HCT116 (cell line): ENCODE measurements around the gene FAM118A. TPM values are rescaled to one million over a fixed set of nuclear protein-coding genes. Genes with fewer than 3 reads are reported as not detected.

ENCODE experiments used
- ATAC-seq: fragments of 200-7000 bp; cut with Tn5 transposase; 2 replicates; pipeline ENCODE4 v1.9.1; 2020; ENCODE audit warnings: mild to moderate bottlenecking, moderate library complexity
- BruUV-seq: library from RNA; stranded (reverse); fragments of 400-500 nt; replicated peaks from 2 replicates; lab custom pipeline; 2021; lab: Mats Ljungman, UMichigan
- CTCF ChIA-PET: fragments of 300-600 bp; sonication (Branson Sonifier 250); formaldehyde crosslinking; loops from one replicate; lab custom pipeline; 2021; ENCODE audit warnings: antibody characterized with exemption; lab: Charles Lee
- POLR2A ChIA-PET: fragments of 300-600, 350-600 bp; sonication (Branson Sonifier 250); formaldehyde crosslinking; loops from one replicate; lab custom pipeline; 2021; ENCODE audit warnings: antibody characterized with exemption; lab: Charles Lee
- RAD21 ChIA-PET, 2 experiments: fragments of 300-600 bp; sonication (Branson Sonifier 250); formaldehyde crosslinking; loops; one replicate each; lab custom pipeline; 2023; ENCODE audit warnings: low total read pairs in 2 of 2; ENCODE audit not compliant: uncharacterized antibody in 2 of 2, unreplicated experiment in 2 of 2, low non-redundant PET in 1 of 2; lab: Charles Lee
- DNase-seq: peaks from one replicate; pipeline ENCODE4 v3.0.0-alpha.2; 2010; ENCODE audit warnings: low read depth, low spot score
- H2AFZ ChIP-seq: fragments of 200-600 bp; shearing (Covaris generic), sonication (generic); 2 replicates; pipeline ENCODE4 v1.6.1; 2017; ENCODE audit warnings: low read depth, mixed run types, mixed read lengths, antibody characterized with exemption, low read length; ENCODE audit not compliant: poor library complexity, severe bottlenecking
- H3K27ac ChIP-seq: 2 replicates; pipeline ENCODE4 v1.5.1; 2012; ENCODE audit warnings: low read depth, low read length
- H3K27me3 ChIP-seq: fragments of 200-600 bp; sonication (generic); 2 replicates; pipeline ENCODE4 v1.6.1; 2016; ENCODE audit warnings: mixed run types, low read length, mixed read lengths; ENCODE audit not compliant: insufficient read depth
- H3K36me3 ChIP-seq, 2 experiments: fragments of 200-500 bp in 1 of 2; fragments of 200-600 bp in 1 of 2; sonication (Bioruptor generic) in 1 of 2; sonication (generic) in 1 of 2; 2 replicates each; pipeline versions ENCODE4 v1.5.1 to v1.6.1; 2014 to 2016; ENCODE audit warnings: low read length in 2 of 2, inconsistent platforms in 1 of 2, mixed read lengths in 1 of 2, mixed run types in 1 of 2; ENCODE audit not compliant: insufficient read depth in 2 of 2, control insufficient read depth in 1 of 2
- H3K4me1 ChIP-seq, 2 experiments: fragments of 200-600 bp in 1 of 2; sonication (generic) in 1 of 2; 2 replicates each; pipeline versions ENCODE4 v1.5.1 to v1.6.1; 2012 to 2017; ENCODE audit warnings: low read length in 2 of 2, inconsistent platforms in 1 of 2, mild to moderate bottlenecking in 1 of 2, mixed read lengths in 1 of 2, mixed run types in 1 of 2, moderate library complexity in 1 of 2; ENCODE audit not compliant: insufficient read depth in 2 of 2, control insufficient read depth in 1 of 2
- H3K4me2 ChIP-seq: fragments of 200-600 bp; sonication (generic); 2 replicates; pipeline ENCODE4 v1.6.1; 2017; ENCODE audit warnings: mixed run types, low read length, mixed read lengths
- H3K4me3 ChIP-seq, 2 experiments: fragments of 200-600 bp in 1 of 2; sonication (generic) in 1 of 2; replicated peaks in 1 of 2; 2 replicates each; pipeline ENCODE4 v1.5.1; 2011 to 2016; ENCODE audit warnings: low read length in 2 of 2, control low read depth in 1 of 2, low read depth in 1 of 2, mild to moderate bottlenecking in 1 of 2, mixed read lengths in 1 of 2, mixed run types in 1 of 2
- H3K79me2 ChIP-seq: fragments of 200-600 bp; sonication (generic); 2 replicates; pipeline ENCODE4 v1.6.1; 2017; ENCODE audit warnings: mild to moderate bottlenecking, mixed run types, low read length, moderate library complexity, mixed read lengths; ENCODE audit not compliant: insufficient read depth
- H3K9ac ChIP-seq: fragments of 200-600 bp; sonication (generic); 2 replicates; pipeline ENCODE4 v1.6.1; 2016; ENCODE audit warnings: low read length, mixed read lengths
- H3K9me2 ChIP-seq: fragments of 200-600 bp; sonication (generic), shearing (Covaris generic); 2 replicates; pipeline ENCODE4 v1.6.1; 2017; ENCODE audit warnings: mixed run types, mild to moderate bottlenecking, moderate library complexity; ENCODE audit not compliant: insufficient read depth
- H3K9me3 ChIP-seq, 2 experiments: fragments of 200-500 bp in 1 of 2; fragments of 200-600 bp in 1 of 2; sonication (Bioruptor generic) in 1 of 2; sonication (generic) in 1 of 2; 2 replicates each; pipeline ENCODE4 v1.6.1; 2014 to 2017; ENCODE audit warnings: low read length in 2 of 2, mixed read lengths in 2 of 2, inconsistent platforms in 1 of 2, low read depth in 1 of 2, mild to moderate bottlenecking in 1 of 2, mixed run types in 1 of 2, moderate library complexity in 1 of 2; ENCODE audit not compliant: control insufficient read depth in 1 of 2, insufficient read depth in 1 of 2
- H4K20me1 ChIP-seq: fragments of 200-600 bp; sonication (generic), shearing (Covaris generic); 2 replicates; pipeline ENCODE4 v1.6.1; 2017; ENCODE audit warnings: mixed run types, mild to moderate bottlenecking, moderate library complexity; ENCODE audit not compliant: insufficient read depth
- CBX3 ChIP-seq: IDR thresholded peaks from 2 replicates; pipeline ENCODE4 v1.6.1; 2012; ENCODE audit warnings: low read depth
- EZH2 ChIP-seq: fragments of 200-600 bp; sonication (generic); IDR thresholded peaks from 2 replicates; pipeline ENCODE4 v1.6.1; 2017; ENCODE audit warnings: antibody characterized with exemption, mixed run types
- FOSL1 ChIP-seq: IDR thresholded peaks from 2 replicates; pipeline ENCODE4 v1.6.1; 2012; ENCODE audit warnings: low read depth
- POLR2AphosphoS5 ChIP-seq: IDR thresholded peaks from 2 replicates; pipeline ENCODE4 v1.6.1; 2011; ENCODE audit warnings: mild to moderate bottlenecking, low read depth, low read length, moderate library complexity
- RAD21 ChIP-seq: IDR thresholded peaks from 2 replicates; pipeline ENCODE4 v1.6.1; 2012; ENCODE audit warnings: low read depth, mild to moderate bottlenecking
- SIN3A ChIP-seq: IDR thresholded peaks from 2 replicates; pipeline ENCODE4 v1.6.1; 2012; ENCODE audit warnings: low read depth
- SP1 ChIP-seq: IDR thresholded peaks from 2 replicates; pipeline ENCODE4 v1.6.1; 2012; ENCODE audit warnings: low read depth
- TCF7L2 ChIP-seq: IDR thresholded peaks from 2 replicates; pipeline ENCODE4 v1.7.0; 2011; ENCODE audit warnings: borderline replicate concordance, inconsistent platforms; ENCODE audit not compliant: insufficient read depth, insufficient read length; ENCODE audit errors: extremely low read depth
- ZFX ChIP-seq: fragments of 450-650 bp; IDR thresholded peaks from 2 replicates; pipeline ENCODE4 v1.6.1; 2017
- intact Hi-C: fragments of 100-400 bp; cut with micrococcal nuclease; formaldehyde crosslinking; loops from 2 replicates; pipeline ENCODE4 v1.10.0; 2022
- total RNA-seq: library from RNA; stranded (reverse); gene quantifications from one replicate; pipeline ENCODE4 v1.2.1, GENCODE V29; 2021; ENCODE audit not compliant: unreplicated experiment
- TF ChIP-seq, protein P1 (sequence below), 3 experiments: fragments of 200-600 bp in 1 of 3; sonication (generic) in 1 of 3; IDR thresholded peaks in 2 of 3; conservative IDR thresholded peaks in 1 of 3; 2 replicates each; pipeline ENCODE4 v1.5.1; 2012 to 2017; ENCODE audit warnings: low read depth in 2 of 3, low read length in 2 of 3, antibody characterized with exemption in 1 of 3, borderline replicate concordance in 1 of 3, control low read depth in 1 of 3, mild to moderate bottlenecking in 1 of 3, mixed read lengths in 1 of 3, mixed run types in 1 of 3, moderate library complexity in 1 of 3; ENCODE audit not compliant: insufficient read depth in 1 of 3
- TF ChIP-seq, protein P2 (sequence below): IDR thresholded peaks from 2 replicates; pipeline ENCODE4 v1.6.1; 2011; ENCODE audit warnings: mild to moderate bottlenecking, low read length, moderate library complexity; ENCODE audit not compliant: insufficient replicate concordance; ENCODE audit errors: extremely low read depth
- TF ChIP-seq, protein P3 (sequence below): IDR thresholded peaks from 2 replicates; pipeline ENCODE4 v1.6.1; 2012; ENCODE audit warnings: low read depth

The FAM118A gene
- total RNA-seq, 1 experiment from 2014 or later: 43.2 TPM

DNA sequence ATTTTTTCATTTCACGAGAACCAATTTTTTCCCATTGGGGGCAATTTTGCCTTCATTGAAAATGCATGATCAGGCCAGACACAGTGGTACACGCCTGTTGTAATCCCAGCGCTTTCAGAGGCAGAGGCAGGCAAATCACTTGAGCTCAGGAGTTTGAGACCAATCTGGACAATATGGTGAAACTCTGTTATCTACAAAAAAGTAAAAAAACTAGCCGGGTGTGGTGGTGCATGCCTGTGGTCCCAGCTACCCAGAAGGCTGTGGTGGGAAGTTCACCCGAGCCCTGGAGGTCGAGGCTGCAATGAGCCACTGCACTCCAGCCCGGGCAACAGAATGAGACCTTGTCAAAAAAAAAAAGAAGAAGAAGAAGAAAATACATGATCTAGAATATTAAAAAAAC, 44.2 kb upstream of the FAM118A start:
- Histone ChIP-seq H3K79me2 (no peaks in the 10 kb centered on the region), H3K27me3 (no peaks in the 10 kb centered on the region), H3K9me3 (no peaks in the 10 kb centered on the region), H3K4me2 (no peak overlapping the region), H2AFZ (no peak overlapping the region), H3K9me2 (no peaks in the 10 kb centered on the region), H3K27ac (no peak overlapping the region), H3K4me1 (peaks cover 14 to 25% of the 10 kb centered on the region in 2 experiments), H3K36me3 (no peaks in the 10 kb centered on the region), H3K4me3 (no peak overlapping the region), H4K20me1 (no peaks in the 10 kb centered on the region), H3K9ac (no peak overlapping the region)
- no TSS peak for BruUV-seq
- ChIA-PET RAD21 (no interaction called here), CTCF (no interaction called here), POLR2A (interaction anchor here (1.6 kb wide), 1 partner anchor 19 kb away, joined by 4 read pairs; no protein-coding TSS in a partner anchor)
- DNase-seq (no peak), ATAC-seq (no peak)
- no peak for TF ChIP-seq ZFX
- TF ChIP-seq CBX3: no peak
- TF ChIP-seq POLR2AphosphoS5: no peak
- no peak for TF ChIP-seq SIN3A
- TF ChIP-seq, protein P1, sequence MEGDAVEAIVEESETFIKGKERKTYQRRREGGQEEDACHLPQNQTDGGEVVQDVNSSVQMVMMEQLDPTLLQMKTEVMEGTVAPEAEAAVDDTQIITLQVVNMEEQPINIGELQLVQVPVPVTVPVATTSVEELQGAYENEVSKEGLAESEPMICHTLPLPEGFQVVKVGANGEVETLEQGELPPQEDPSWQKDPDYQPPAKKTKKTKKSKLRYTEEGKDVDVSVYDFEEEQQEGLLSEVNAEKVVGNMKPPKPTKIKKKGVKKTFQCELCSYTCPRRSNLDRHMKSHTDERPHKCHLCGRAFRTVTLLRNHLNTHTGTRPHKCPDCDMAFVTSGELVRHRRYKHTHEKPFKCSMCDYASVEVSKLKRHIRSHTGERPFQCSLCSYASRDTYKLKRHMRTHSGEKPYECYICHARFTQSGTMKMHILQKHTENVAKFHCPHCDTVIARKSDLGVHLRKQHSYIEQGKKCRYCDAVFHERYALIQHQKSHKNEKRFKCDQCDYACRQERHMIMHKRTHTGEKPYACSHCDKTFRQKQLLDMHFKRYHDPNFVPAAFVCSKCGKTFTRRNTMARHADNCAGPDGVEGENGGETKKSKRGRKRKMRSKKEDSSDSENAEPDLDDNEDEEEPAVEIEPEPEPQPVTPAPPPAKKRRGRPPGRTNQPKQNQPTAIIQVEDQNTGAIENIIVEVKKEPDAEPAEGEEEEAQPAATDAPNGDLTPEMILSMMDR (IDR thresholded peaks at IDR 0.05 in 2 of 3, conservative IDR thresholded peaks at IDR 0.05 in 1 of 3; ENCODE audit: borderline replicate concordance in 1 of 3, insufficient read depth in 1 of 3, low read depth in 2 of 3, low read length in 2 of 3): no peak
- no peak for TF ChIP-seq EZH2
- no peak for TF ChIP-seq FOSL1
- TF ChIP-seq, protein P2, sequence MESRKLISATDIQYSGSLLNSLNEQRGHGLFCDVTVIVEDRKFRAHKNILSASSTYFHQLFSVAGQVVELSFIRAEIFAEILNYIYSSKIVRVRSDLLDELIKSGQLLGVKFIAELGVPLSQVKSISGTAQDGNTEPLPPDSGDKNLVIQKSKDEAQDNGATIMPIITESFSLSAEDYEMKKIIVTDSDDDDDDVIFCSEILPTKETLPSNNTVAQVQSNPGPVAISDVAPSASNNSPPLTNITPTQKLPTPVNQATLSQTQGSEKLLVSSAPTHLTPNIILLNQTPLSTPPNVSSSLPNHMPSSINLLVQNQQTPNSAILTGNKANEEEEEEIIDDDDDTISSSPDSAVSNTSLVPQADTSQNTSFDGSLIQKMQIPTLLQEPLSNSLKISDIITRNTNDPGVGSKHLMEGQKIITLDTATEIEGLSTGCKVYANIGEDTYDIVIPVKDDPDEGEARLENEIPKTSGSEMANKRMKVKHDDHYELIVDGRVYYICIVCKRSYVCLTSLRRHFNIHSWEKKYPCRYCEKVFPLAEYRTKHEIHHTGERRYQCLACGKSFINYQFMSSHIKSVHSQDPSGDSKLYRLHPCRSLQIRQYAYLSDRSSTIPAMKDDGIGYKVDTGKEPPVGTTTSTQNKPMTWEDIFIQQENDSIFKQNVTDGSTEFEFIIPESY: no peak
- TF ChIP-seq TCF7L2: no peak
- TF ChIP-seq SP1: no peak
- TF ChIP-seq, protein P3, sequence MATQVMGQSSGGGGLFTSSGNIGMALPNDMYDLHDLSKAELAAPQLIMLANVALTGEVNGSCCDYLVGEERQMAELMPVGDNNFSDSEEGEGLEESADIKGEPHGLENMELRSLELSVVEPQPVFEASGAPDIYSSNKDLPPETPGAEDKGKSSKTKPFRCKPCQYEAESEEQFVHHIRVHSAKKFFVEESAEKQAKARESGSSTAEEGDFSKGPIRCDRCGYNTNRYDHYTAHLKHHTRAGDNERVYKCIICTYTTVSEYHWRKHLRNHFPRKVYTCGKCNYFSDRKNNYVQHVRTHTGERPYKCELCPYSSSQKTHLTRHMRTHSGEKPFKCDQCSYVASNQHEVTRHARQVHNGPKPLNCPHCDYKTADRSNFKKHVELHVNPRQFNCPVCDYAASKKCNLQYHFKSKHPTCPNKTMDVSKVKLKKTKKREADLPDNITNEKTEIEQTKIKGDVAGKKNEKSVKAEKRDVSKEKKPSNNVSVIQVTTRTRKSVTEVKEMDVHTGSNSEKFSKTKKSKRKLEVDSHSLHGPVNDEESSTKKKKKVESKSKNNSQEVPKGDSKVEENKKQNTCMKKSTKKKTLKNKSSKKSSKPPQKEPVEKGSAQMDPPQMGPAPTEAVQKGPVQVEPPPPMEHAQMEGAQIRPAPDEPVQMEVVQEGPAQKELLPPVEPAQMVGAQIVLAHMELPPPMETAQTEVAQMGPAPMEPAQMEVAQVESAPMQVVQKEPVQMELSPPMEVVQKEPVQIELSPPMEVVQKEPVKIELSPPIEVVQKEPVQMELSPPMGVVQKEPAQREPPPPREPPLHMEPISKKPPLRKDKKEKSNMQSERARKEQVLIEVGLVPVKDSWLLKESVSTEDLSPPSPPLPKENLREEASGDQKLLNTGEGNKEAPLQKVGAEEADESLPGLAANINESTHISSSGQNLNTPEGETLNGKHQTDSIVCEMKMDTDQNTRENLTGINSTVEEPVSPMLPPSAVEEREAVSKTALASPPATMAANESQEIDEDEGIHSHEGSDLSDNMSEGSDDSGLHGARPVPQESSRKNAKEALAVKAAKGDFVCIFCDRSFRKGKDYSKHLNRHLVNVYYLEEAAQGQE: no peak
- TF ChIP-seq RAD21: no peak
- intact Hi-C loops: loop anchor here (2.0 kb wide), 1 partner anchor 163 kb away; no protein-coding TSS in a partner anchor
